Endometrial microvascular endothelial cells (primary cell): ENCODE results near the gene TULP4. TPM values are rescaled to one million over a fixed set of nuclear protein-coding genes. Genes with fewer than 3 reads are reported as not detected.

Experiments
- in situ Hi-C: cut with HindIII; loops from 2 replicates; pipeline ENCODE4 v1.10.0; 2017; ENCODE audit warnings: low sequenced_read_pairs, low pct_unique_long_range_greater_than_20kb; ENCODE audit errors: inconsistent ontology term
- total RNA-seq: library from RNA; depleted of rRNA; stranded (reverse); fragments of >200 nt; gene quantifications from one replicate; pipeline ENCODE4 v1.2.3, GENCODE V29; 2015; ENCODE audit errors: inconsistent ontology term

The TULP4 gene
- total RNA-seq, 1 donor from 2014 or later: 22.7 TPM

DNA sequence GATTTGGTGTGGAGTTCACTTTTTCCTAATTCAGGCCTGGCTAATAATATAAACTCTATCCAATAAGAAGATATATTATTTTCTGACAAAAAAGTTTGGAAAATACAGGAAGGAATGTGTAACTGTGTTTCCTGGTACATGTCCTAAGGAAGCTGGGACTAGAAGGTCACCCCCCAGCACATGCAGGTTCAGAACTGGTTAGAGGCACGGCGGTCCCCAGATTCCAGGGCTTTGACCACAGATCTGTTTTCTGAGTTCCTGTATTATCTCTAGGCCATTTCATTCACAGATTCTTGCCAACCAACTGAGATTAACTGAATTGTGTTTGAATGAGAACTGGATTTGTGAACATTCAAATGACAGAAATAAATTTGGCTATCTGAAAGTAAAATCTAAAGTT, 94.5 kb downstream of the TULP4 start:
- in situ Hi-C loops: no loop called here

DNA sequence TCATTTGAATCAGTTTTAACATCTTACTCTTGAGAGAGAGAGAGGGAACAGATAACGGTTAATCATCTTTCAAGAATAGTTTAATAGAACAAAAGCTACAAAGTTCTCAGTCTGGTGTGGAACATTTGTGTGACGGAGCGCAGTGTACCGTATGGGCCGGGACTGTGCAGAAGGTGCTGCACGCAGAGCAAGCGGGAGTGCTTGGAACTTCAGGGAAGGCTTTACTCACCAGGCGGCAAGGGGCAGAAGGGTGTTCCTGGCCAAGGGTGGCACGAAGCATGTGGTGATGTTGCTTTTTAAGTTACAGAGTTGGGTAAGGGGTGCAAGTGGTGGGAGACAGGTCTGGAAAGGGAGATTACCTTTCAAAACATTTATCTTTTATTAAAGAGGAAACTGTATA, 95.7 kb downstream of the TULP4 start:
- in situ Hi-C loops: no loop called here

DNA sequence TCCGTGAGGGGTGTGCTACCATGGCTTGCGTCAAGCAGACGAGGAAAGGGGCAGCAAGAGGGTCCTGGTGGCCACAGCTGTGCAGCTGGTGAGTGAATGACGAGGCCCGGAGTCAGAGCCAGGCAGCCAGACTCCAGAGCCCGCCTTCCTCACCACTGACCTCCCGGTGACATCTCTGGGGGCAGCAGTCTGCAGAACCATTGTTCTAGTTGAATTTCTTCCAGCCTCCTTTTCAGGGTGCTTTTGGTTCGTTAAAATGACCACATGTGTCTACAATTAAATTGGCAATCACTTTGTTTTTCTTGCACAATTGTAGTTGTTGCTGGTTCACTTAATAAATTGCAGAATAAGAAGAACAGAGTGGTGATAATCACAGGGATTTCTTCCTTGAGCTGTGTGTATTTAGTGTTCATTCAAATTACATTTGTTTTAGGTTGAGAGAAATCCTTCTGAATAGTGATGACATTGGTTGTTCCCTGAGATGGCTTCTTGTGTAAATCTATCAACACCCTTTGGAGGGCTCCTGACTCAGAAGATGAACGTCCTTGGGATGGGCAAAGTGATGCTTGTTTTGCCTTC, 96.4 kb downstream of the TULP4 start:
- in situ Hi-C loops: no loop called here

DNA sequence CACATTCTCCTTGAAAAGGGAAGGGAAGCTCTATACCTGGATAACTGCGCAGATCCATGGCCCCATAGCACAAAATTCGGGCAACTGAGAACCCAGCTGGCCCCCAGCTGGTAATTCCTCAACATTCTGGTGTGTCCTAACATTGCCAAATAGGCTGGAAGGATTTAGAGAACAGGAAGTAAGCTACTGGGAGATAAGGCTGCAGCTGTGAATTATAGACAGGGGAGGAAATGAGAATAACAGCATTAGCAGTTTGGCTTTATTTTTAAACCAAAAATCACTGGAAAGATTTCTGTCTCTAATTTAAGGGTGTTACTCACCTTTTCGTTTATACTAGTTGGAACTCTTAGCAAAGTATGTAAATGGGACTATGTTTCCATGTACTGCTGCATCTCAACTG, 97.2 kb downstream of the TULP4 start:
- in situ Hi-C loops: no loop called here

DNA sequence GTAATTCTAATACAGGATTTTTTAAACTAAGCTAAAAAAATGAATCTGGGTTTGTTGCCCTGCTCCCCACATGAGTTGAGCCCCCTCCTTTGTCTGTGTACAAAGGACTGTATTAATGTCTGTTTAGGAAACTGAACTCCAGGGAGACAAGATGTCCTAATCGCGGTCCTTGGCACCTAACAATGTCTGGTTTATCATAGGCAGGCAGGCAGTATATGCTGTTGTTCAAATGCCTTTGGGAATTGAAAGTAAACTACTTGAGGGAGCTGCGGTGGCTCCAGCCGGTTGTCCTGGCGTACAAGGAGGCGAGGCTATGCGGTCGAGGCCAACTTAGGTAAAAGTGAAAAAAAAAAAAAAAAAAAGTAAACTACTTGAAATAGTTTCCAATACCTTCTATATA, 98.5 kb downstream of the TULP4 start:
- in situ Hi-C loops: no loop called here

DNA sequence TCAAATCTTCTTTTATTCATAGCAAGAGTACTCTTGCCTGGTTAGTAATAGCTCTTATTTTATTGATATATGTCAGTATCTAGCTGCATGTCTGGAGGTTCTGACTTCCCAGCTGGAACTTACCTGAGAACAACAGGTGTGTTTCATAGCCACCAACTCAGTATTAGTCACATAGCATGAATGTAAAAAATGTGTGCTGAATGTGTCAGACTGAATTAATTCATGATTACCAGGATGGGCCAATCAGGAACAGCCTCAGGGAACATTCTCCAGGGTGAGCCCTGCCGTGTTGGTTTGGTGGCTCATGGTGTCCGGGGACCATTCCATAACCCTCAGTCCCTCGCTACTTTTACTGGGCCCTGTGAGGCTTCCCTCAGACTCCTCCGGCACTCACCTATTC, 99.7 kb downstream of the TULP4 start:
- in situ Hi-C loops: no loop called here

DNA sequence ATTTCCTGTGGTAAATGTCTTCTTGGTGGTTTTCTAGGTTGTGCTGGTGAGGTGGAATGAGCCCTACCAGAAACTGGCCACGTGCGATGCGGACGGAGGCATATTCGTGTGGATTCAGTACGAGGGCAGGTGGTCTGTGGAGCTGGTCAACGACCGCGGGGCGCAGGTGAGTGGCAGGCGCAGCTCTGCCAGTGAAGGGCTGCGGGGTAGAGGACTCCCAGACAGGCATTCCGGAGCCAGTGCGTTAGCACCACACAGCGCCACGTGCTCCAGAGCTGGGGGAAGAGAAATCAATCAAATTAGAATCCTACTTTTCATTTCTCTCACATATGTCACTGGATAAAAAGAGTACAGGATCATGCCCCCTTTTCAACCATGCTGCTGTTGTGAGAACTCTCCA, 100.8 kb downstream of the TULP4 start:
- in situ Hi-C loops: no loop called here

DNA sequence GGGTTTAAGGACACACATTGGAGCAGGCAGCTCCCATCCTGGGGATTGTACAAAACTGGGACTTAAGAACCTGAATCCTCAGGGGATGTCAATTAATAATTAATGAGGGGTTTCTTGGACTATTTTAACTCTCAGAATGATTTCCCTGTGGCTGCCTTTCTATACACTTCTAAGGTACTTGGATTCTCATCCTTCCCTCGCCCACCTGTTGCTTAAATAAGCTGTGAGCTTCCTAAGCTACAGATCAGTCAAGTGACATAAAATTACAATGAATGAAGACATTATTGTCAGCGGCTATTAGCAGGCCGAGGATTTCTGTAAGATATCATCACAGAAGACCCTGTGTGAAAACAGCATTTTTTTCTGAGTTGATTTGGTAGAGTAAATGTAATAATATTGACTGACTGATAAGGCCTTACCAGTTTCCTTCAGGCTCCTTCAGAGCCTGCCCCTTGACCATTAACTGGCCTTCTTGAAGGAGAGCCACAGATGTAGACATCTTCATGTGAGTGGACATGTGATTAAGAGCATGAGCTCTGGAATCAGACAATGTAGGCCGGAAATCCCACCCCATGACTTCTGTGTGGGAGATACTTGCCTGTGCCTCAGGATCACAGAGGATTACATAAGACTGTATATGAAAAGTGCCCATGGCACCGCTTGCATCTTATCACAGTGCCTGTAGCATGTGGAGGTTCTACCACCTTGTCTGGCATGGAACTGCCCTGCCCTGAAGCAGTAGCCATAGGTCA, 101.7 kb downstream of the TULP4 start:
- in situ Hi-C loops: no loop called here

DNA sequence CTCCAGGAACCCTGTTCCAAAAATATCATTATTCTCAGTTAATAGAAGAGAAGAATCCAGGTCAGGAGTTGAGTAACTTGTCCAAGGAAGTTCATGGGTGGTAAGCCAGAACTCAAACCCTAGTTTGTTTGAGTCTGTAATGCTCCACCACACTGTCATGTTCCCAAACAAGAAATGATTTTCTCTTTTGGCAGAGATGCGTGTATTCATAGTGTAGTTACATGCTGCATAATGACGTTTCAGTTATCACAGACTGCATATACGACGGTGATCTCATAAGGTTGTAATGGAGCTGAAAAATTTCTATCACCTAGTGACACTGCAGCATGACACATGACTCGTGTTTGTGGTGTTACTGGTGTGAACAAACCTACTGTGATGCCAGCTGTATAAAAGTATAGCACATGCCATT, 102.6 kb downstream of the TULP4 start:
- in situ Hi-C loops: no loop called here

DNA sequence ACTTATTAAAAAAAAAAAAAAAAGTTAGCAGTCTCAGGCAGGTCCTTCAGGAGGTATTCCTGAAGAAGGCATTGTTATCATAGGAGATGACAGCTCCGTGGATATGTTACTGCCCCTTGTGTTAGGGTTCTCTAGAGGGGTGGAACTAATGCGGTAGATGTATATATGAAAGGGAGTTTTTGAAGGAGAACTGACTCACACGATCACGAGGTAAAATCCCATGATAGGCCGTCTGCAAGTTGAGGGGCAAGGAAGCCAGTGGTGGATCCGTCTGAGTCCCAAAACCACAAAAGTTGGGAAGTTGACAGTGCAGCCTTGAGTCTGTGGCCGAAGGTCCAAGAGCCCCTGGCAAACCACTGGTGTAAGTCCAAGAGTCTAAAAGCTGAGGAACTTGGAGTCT, 103.4 kb downstream of the TULP4 start:
- in situ Hi-C loops: no loop called here

DNA sequence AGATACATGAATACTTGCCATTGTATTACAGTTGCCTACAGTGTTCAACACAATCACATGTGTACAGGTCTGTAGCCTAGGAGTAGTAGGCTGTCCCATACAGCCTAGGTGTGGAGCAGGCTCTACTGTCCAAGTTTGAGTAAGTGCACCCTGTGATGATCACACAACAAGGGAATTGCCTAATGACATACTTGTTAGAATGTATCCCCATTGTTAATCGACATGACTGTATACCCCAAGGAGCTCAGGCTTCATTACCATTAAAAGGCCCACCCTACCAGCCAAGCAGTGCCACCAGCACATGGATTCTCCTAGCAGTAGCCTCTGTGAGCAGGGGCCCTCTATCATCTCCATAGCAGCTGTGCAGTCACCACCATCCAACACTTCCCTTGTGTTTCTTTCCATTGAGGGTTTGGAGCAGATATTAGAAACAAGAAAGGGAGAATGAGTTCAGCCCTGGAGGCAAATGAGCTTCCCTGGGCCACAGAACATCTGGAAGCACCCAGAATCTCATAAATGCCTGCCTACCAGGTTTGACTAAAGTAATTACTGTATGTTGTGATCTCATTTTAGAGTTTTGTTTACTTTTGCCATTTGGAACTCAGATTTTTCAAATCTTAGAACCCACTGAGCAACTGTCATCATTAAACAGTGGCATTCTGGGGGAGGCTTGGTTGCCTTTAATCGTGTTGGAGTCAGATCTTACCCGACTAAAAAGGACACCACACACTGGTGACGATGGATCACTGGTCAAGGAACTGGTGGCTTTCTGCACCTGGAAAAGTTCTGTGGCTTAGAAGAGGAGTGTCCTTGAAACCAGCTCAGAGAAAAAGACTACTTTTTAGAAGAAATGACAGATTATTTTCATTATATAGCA, 104.9 kb downstream of the TULP4 start:
- in situ Hi-C loops: no loop called here

DNA sequence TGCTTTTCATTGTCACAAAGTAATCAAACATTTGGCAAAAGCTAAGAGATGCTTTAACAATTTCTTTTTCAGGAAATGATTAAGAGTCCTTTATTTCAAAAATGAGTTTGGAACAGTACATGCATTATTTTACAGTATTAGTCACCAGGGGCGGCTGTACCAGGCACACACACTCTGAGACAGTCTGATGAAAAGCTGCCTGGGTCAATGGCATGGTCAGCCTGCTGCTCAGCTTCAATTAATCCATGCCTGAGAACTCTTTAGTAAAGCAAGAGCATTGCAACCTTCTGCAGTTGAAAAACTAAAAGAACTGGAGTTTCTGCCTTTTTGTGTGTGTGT, 105.5 kb downstream of the TULP4 start:
- in situ Hi-C loops: no loop called here

DNA sequence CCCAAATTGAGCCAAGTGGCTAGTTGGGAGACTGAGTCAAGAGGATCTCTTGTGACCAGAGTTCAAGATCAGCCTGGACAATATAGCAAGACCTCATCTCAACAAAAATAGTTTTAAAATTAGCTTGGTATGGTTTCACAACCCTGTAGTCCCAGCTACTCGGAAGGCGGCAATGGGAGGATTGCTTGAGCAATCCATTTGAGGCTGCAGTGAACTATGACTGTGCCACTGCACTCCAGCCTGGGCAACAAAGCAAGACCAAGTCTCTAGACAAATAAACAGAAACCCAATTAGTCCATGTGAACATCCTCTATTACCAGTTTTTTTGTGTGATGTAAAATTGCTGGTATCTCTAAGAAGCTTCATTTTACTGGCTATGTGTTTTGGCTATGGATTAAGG, 106.2 kb downstream of the TULP4 start:
- in situ Hi-C loops: no loop called here

DNA sequence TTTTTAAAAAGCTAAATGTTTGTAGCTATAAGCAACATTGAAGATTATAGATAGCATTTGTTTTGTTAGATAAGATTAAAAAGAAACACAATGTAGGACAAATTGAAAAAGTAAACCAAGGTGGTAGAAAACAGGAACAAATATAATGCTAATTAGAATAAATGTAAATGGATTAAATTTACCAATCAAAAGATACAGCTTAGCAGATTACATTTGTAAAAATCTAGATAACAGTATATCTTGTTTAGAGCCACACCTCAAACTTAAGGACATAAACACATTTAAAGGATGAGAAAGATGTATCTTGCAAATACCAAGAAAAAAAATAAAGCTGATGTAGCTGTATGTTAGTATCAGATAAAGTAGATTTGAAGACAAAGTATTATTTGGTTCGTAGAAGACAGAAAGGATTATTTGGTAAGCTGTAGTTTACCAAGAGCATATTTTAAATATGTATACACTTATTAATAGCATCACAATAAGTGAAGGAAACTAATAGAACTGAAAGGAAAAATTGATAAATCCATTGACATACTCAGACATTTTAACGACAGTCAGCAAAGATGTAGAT, 107.2 kb downstream of the TULP4 start:
- in situ Hi-C loops: no loop called here

DNA sequence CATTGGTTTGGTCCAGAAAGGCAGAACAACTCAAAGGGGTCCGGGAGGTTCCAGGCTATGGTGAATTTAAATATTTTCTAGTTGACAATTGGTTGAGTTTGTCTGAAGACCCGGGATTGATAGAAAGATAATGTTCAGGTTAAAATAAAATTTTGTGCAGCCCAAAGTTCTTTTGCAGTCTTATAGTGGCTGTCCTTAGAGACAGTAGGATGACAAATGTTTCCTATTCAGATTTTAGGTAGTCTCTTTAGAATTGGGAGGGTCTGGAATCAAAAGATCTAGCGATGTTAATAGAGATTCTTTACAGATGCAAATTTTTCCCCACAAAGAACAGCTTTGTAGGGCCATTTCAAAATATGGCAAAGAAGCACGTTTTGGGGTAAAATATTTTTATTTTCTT, 109.1 kb downstream of the TULP4 start:
- in situ Hi-C loops: no loop called here

DNA sequence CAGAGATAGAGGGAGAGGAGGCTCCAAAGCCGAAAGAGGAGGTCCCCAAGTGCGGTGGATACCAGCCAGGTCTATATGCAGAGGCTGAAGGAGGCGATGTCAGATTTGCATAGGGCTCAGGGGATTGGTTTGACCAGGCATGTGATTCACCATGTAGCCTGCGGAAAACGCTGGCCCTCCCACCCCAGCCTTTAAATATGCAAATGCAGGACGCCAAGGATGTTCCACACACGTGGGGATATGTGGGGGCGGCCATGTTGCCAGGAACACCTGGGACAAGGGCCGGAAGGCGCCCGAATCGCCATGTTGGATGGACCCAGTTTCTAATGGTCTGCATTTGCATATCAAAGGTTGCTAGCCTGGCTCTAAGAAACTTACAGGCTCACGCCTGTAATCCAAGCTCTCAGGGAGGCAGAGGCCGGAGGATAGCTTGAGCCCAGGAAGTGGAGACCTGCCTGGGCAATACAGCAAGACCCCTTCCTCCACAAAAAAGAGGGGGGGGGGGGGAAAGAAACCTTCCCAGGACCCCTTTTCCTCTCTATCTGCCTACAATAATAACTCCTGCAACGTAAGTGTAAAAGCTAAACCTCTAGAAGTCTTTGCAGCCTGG, 110.5 kb downstream of the TULP4 start:
- in situ Hi-C loops: no loop called here

DNA sequence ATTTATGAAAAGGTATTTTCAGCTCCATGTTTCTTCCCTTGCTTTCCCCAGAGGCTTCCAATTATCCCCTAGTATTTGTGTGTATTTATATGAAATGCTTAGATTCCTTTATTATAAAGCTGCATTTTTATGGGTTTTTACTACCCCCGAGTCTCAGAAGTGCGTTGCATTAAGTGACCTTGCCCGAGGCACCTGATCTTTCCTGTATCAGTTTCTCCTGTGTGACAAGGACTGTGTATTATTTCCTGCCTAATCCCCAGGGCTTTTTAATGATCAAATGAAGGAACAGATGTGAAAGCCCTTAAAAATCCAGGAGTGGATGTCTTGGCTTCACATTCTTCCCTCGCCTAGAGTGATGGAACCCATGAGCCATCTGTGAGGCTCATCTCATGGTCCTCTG, 118.8 kb downstream of the TULP4 start:
- in situ Hi-C loops: no loop called here

DNA sequence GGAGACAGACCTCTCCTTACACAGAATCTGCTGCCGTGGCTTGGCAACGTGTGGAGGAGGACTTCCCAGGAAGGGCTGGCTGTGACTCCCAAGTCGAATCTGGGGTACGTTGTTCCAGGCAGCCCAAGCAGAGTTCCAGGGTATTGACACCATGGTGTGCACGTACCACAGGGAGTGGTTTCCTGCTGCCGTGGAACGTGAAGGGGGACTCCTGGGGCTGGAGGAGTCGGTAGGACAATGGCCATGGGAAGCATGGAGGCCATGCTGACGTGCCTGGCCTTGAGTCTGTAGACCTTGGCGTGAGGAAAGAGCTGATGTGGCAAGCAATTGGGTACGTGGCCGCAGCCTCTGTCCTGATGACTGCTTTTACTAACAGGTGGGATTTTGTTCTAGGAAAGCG, 119.3 kb downstream of the TULP4 start:
- in situ Hi-C loops: no loop called here

DNA sequence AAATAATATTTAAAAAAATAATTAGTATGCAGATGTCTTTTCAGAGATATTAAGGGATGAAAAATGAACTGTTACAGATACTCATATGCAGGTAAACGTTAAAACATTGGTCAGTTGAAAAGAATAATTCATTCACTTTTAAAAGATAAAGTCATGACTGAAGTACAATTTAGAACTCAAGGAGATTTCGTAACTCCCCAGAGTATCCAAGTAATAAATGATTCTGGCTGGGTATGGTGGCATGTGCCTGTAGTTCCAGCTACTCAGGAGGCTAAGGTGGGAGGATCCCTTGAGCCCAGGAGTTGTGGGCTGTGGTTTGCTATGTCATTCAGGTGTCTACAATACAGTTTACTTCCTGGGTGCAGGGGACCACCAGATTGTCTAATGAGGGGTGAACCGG, 125.3 kb downstream of the TULP4 start:
- in situ Hi-C loops: no loop called here
